KOPT-K1 (cell line): ENCODE measurements around the gene CCNY.
"Not testable (repeated sequence)": the region's sequence is repeated elsewhere in the genome, so short reads cannot be mapped to it uniquely, and the experiment has no call there.

Source experiments
- H3K27ac ChIP-seq: fragments of 200-600 bp; sonication (generic); 2 replicates; pipeline ENCODE4 v1.5.1; 2016; ENCODE audit warnings: antibody characterized with exemption, mild to moderate bottlenecking, low read depth, low read length; ENCODE audit not compliant: poor library complexity, severe bottlenecking
- H3K36me3 ChIP-seq: fragments of 200-600 bp; sonication (generic); 2 replicates; pipeline ENCODE4 v1.5.1; 2017; ENCODE audit warnings: antibody characterized with exemption, mild to moderate bottlenecking, low read length, moderate library complexity; ENCODE audit not compliant: insufficient read depth
- H3K9me3 ChIP-seq: fragments of 200-600 bp; sonication (generic); 2 replicates; pipeline ENCODE4 v1.5.1; 2017; ENCODE audit warnings: antibody characterized with exemption, low read length, mild to moderate bottlenecking; ENCODE audit not compliant: insufficient read depth, poor library complexity, severe bottlenecking

Gene CCNY

GRCh38 chr10:35510891-35511290, 174.6 kb downstream of the CCNY start:
- H3K36me3 ChIP-seq: peaks cover 9% of the 10 kb centered on the region; the same call in 1 of the 2 replicates
- H3K27ac ChIP-seq: no peak overlapping the region
- H3K9me3 ChIP-seq: no peaks in the 10 kb centered on the region

- Histone ChIP-seq H3K9me3 (no peaks in the 10 kb centered on the region), H3K36me3 (peaks cover 9% of the 10 kb centered on the region; the same call in 1 of the 2 replicates), H3K27ac (no peak overlapping the region)
Observed at GRCh38 chr10:35511647-35512046, 175.3 kb downstream of the CCNY start.

GRCh38 chr10:35516102-35516670, 179.9 kb downstream of the CCNY start:
- Histone ChIP-seq H3K27ac (no peak overlapping the region), H3K9me3 (no peaks in the 10 kb centered on the region), H3K36me3 (peaks cover 1% of the 10 kb centered on the region; the same call in 1 of the 2 replicates)

GRCh38 chr10:35517431-35518181, 181.3 kb downstream of the CCNY start:
- no peaks in the 10 kb centered on the region for H3K9me3 ChIP-seq
- H3K27ac ChIP-seq: no peak overlapping the region
- no peaks in the 10 kb centered on the region for H3K36me3 ChIP-seq

- not testable (repeated sequence) for H3K27ac ChIP-seq, H3K36me3 ChIP-seq, H3K9me3 ChIP-seq
Observed at GRCh38 chr10:35518187-35518586, 181.9 kb downstream of the CCNY start.

GRCh38 chr10:35520996-35521395, 184.7 kb downstream of the CCNY start:
- H3K9me3 ChIP-seq: no peaks in the 10 kb centered on the region
- H3K36me3 ChIP-seq: no peaks in the 10 kb centered on the region
- no peak overlapping the region for H3K27ac ChIP-seq

GRCh38 chr10:35523670-35524225, 187.4 kb downstream of the CCNY start:
- no peaks in the 10 kb centered on the region for H3K36me3 ChIP-seq
- no peak overlapping the region for H3K27ac ChIP-seq
- H3K9me3 ChIP-seq: no peaks in the 10 kb centered on the region

- Histone ChIP-seq H3K9me3 (no peaks in the 10 kb centered on the region), H3K36me3 (peaks cover 20% of the 10 kb centered on the region), H3K27ac (no peak overlapping the region)
Observed at GRCh38 chr10:35526746-35527145, 190.4 kb downstream of the CCNY start.

- peaks cover 40% of the 10 kb centered on the region for H3K9me3 ChIP-seq
- no peak overlapping the region for H3K27ac ChIP-seq
- peaks cover 73% of the 10 kb centered on the region for H3K36me3 ChIP-seq
Observed at GRCh38 chr10:35532141-35532540, 195.8 kb downstream of the CCNY start.

GRCh38 chr10:35533565-35533964, 197.3 kb downstream of the CCNY start:
- H3K36me3 ChIP-seq: peaks cover 87% of the 10 kb centered on the region
- peaks cover 52% of the 10 kb centered on the region for H3K9me3 ChIP-seq
- no peak overlapping the region for H3K27ac ChIP-seq

- no peak overlapping the region for H3K27ac ChIP-seq
- H3K36me3 ChIP-seq: peaks cover 87% of the 10 kb centered on the region
- peaks cover 52% of the 10 kb centered on the region for H3K9me3 ChIP-seq
Observed at GRCh38 chr10:35535136-35535535, 198.8 kb downstream of the CCNY start.

GRCh38 chr10:35536789-35537188, 200.5 kb downstream of the CCNY start:
- peaks cover 52% of the 10 kb centered on the region for H3K9me3 ChIP-seq
- peaks cover 71% of the 10 kb centered on the region for H3K36me3 ChIP-seq
- H3K27ac ChIP-seq: no peak overlapping the region

- H3K36me3 ChIP-seq: peaks cover 68% of the 10 kb centered on the region
- not testable (repeated sequence) for H3K27ac ChIP-seq
- H3K9me3 ChIP-seq: peaks cover 52% of the 10 kb centered on the region
Observed at GRCh38 chr10:35537925-35538324, 201.6 kb downstream of the CCNY start.

GRCh38 chr10:35540296-35541164, 204.2 kb downstream of the CCNY start:
- Histone ChIP-seq H3K9me3 (peaks cover 28% of the 10 kb centered on the region), H3K36me3 (peaks cover 57% of the 10 kb centered on the region), H3K27ac (no peak overlapping the region)

GRCh38 chr10:35541720-35542119, 205.4 kb downstream of the CCNY start:
- peaks cover 16% of the 10 kb centered on the region for H3K9me3 ChIP-seq
- peaks cover 45% of the 10 kb centered on the region for H3K36me3 ChIP-seq
- H3K27ac ChIP-seq: no peak overlapping the region
